PC-3 (cell line): ENCODE results near the gene AGBL1. TPM values are rescaled to one million over a fixed set of nuclear protein-coding genes. Genes with fewer than 3 reads are reported as not detected.

Experiments used
- ATAC-seq: fragments of 200-7000 bp; cut with Tn5 transposase; 2 replicates; pipeline ENCODE4 v1.9.1; 2020; ENCODE audit warnings: mild to moderate bottlenecking, moderate library complexity
- BruUV-seq: library from RNA; stranded (reverse); fragments of 400-500 nt; replicated peaks from 2 replicates; lab custom pipeline; 2021; lab: Mats Ljungman, UMichigan
- CTCF ChIA-PET: fragments of 300-600 bp; sonication (Branson Sonifier 250); formaldehyde crosslinking; loops from one replicate; lab custom pipeline; 2022; ENCODE audit warnings: antibody characterized with exemption; lab: Charles Lee
- POLR2A ChIA-PET: fragments of 300-600 bp; sonication (Branson Sonifier 250); formaldehyde crosslinking; loops from one replicate; lab custom pipeline; 2022; ENCODE audit warnings: antibody characterized with exemption; ENCODE audit not compliant: unreplicated experiment; lab: Charles Lee
- DNase-seq: peaks from one replicate; pipeline ENCODE4 v3.0.0-alpha.2; 2015
- H2AFZ ChIP-seq: fragments of 300-600 bp; sonication (generic); 2 replicates; pipeline ENCODE4 v1.6.0; 2016; ENCODE audit warnings: antibody characterized with exemption, low read length
- H3F3A ChIP-seq: fragments of 300-600 bp; sonication (generic); one replicate; pipeline ENCODE4 v1.6.0; 2017; ENCODE audit warnings: antibody characterized with exemption, low read length, control low read depth, mild to moderate bottlenecking; ENCODE audit not compliant: unreplicated experiment
- H3K27ac ChIP-seq: fragments of 300-600 bp; sonication (generic); 2 replicates; pipeline ENCODE4 v1.5.1; 2016; ENCODE audit warnings: mild to moderate bottlenecking, low read length
- H3K27me3 ChIP-seq: fragments of 300-600 bp; sonication (generic); 2 replicates; pipeline ENCODE4 v1.6.1; 2016; ENCODE audit warnings: low read length, mixed read lengths
- H3K36me3 ChIP-seq: fragments of 300-600 bp; sonication (generic); 2 replicates; pipeline ENCODE4 v1.6.1; 2016; ENCODE audit warnings: low read depth, mixed run types, low read length, mixed read lengths
- H3K4me1 ChIP-seq: fragments of 300-600 bp; sonication (generic); 2 replicates; pipeline ENCODE4 v1.5.1; 2016; ENCODE audit warnings: low read length; ENCODE audit not compliant: insufficient read depth
- H3K4me2 ChIP-seq: fragments of 300-600 bp; sonication (generic); 2 replicates; pipeline ENCODE4 v1.6.0; 2016; ENCODE audit warnings: low read length
- H3K4me3 ChIP-seq: fragments of 300-600 bp; sonication (generic); 2 replicates; pipeline ENCODE4 v1.5.1; 2016; ENCODE audit warnings: mild to moderate bottlenecking, low read length, mixed read lengths
- H3K79me2 ChIP-seq: fragments of 300-600 bp; sonication (generic); 2 replicates; pipeline ENCODE4 v1.6.1; 2017; ENCODE audit warnings: low read length, mixed read lengths
- H3K9ac ChIP-seq: fragments of 300-600 bp; sonication (generic); 2 replicates; pipeline ENCODE4 v1.6.0; 2016; ENCODE audit warnings: mild to moderate bottlenecking, low read length
- H3K9me2 ChIP-seq: fragments of 300-600 bp; sonication (generic); replicated peaks from 2 replicates; pipeline ENCODE4 v1.6.1; 2016; ENCODE audit warnings: mixed run types, low read length, mixed read lengths
- H3K9me3 ChIP-seq: fragments of 300-600 bp; sonication (generic); 2 replicates; pipeline ENCODE4 v1.6.1; 2016; ENCODE audit warnings: low read length, mixed read lengths
- H4K20me1 ChIP-seq: fragments of 300-600 bp; sonication (generic); 2 replicates; pipeline ENCODE4 v1.6.1; 2016; ENCODE audit warnings: low read length, mixed read lengths
- EZH2 ChIP-seq: fragments of 300-600 bp; sonication (generic); IDR thresholded peaks from one replicate; pipeline ENCODE4 v1.6.1; 2017; ENCODE audit warnings: antibody characterized with exemption, mild to moderate bottlenecking, low read length; ENCODE audit not compliant: unreplicated experiment
- EZH2phosphoT487 ChIP-seq: fragments of 300-600 bp; sonication (generic); IDR thresholded peaks from 2 replicates; pipeline ENCODE4 v1.6.1; 2018; ENCODE audit warnings: mild to moderate bottlenecking, antibody characterized with exemption, low read length, borderline replicate concordance
- intact Hi-C: fragments of 100-400 bp; cut with micrococcal nuclease; formaldehyde crosslinking; loops from 2 replicates; pipeline ENCODE4 v1.9.0; 2023
- total RNA-seq: library from RNA; depleted of rRNA; stranded (reverse); fragments of >200 nt; gene quantifications from 2 replicates; pipeline ENCODE4 v1.2.3, GENCODE V29; 2014
- TF ChIP-seq, protein P1 (sequence below): fragments of 300-600 bp; sonication (generic); conservative IDR thresholded peaks from 2 replicates; pipeline ENCODE4 v1.5.1; 2017; ENCODE audit warnings: antibody characterized with exemption, low read depth, mild to moderate bottlenecking, low read length

Gene AGBL1
- total RNA-seq, 1 experiment from 2014 or later = not detected

DNA sequence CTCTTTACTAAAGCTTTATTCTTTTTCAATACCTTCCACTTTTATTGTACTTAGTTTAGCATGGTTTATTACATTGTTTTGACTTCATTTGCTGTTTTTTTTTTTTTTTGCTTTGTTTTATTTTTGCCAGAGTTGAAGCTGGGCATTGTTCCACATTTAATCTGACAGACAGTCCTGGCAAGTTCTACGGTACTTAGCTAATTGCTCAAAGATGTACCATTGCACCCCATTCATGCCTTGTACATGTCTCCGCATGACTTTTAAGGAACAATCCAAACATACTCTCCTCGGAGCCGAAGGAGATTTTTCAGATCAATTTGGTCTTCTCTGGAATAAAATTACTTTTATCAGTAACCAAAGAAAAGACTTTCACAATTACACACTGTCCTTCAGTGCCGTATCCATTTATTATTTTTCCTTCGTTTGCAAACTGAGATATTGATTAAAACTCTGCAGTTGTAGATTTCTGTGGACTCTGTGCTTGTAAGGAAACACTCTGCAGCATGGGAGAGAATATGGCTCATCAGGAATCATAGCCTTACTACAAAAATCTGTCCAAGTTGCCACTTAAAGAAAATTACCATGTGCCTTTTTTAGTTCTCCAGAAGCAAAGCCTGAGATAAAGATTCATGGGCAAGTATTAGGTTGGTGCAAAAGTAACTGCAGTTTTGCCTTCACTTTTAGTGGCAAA lies 952.0 kb downstream of the AGBL1 start:
- ATAC-seq (no peak), DNase-seq (no peak)
- intact Hi-C loops = no loop called here
- Histone ChIP-seq H3K9ac (no peak overlapping the region), H3K36me3 (no peaks in the 10 kb centered on the region), H3K79me2 (no peaks in the 10 kb centered on the region), H3K9me3 (no peaks in the 10 kb centered on the region), H3F3A (no peaks in the 10 kb centered on the region), H4K20me1 (no peaks in the 10 kb centered on the region), H3K4me2 (peak overlapping the region; percentile 34; the same call in 1 of the 2 replicates), H3K9me2 (no peaks in the 10 kb centered on the region), H2AFZ (no peak overlapping the region), H3K27me3 (no peaks in the 10 kb centered on the region), H3K27ac (no peak overlapping the region), H3K4me1 (no peaks in the 10 kb centered on the region; the same call in 1 of the 2 replicates), H3K4me3 (no peak overlapping the region)
- CTCF ChIA-PET = no interaction called here
- POLR2A ChIA-PET = no interaction called here
- TF ChIP-seq EZH2phosphoT487 (no peak), EZH2 (no peak)
- TF ChIP-seq, protein P1, sequence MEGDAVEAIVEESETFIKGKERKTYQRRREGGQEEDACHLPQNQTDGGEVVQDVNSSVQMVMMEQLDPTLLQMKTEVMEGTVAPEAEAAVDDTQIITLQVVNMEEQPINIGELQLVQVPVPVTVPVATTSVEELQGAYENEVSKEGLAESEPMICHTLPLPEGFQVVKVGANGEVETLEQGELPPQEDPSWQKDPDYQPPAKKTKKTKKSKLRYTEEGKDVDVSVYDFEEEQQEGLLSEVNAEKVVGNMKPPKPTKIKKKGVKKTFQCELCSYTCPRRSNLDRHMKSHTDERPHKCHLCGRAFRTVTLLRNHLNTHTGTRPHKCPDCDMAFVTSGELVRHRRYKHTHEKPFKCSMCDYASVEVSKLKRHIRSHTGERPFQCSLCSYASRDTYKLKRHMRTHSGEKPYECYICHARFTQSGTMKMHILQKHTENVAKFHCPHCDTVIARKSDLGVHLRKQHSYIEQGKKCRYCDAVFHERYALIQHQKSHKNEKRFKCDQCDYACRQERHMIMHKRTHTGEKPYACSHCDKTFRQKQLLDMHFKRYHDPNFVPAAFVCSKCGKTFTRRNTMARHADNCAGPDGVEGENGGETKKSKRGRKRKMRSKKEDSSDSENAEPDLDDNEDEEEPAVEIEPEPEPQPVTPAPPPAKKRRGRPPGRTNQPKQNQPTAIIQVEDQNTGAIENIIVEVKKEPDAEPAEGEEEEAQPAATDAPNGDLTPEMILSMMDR = no peak
- no TSS peak for BruUV-seq

DNA sequence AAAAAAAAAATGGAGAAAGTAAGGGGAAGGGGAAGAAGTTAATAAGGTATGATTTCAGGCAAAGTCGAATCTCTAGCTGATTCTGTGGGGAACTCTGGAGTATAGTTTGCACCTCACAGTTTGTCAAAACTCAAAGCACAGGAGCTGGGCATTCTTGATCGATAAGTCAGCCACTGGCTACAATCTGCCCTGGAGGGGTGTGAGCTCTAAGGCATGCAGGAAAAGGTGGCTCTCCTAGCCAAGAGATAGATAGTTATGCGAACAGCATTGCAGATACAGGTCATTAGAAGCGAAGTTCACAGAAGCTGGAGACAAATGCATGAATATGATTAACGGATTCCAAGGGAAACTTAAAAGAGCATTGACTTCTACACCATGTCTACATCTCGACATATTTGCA lies 952.6 kb downstream of the AGBL1 start:
- H3F3A ChIP-seq = no peaks in the 10 kb centered on the region
- TF ChIP-seq EZH2phosphoT487 (no peak), EZH2 (no peak)
- TF ChIP-seq, protein P1 = no peak
- no peak for ATAC-seq
- no peaks in the 10 kb centered on the region for H3K27me3 ChIP-seq
- no peaks in the 10 kb centered on the region for H4K20me1 ChIP-seq
- POLR2A ChIA-PET = no interaction called here
- H2AFZ ChIP-seq = no peak overlapping the region
- H3K4me2 ChIP-seq = peak overlapping the region; percentile 34
- intact Hi-C loops = no loop called here
- CTCF ChIA-PET = no interaction called here
- no peaks in the 10 kb centered on the region for H3K79me2 ChIP-seq
- H3K9me2 ChIP-seq = no peaks in the 10 kb centered on the region
- H3K9ac ChIP-seq = no peak overlapping the region
- no peak overlapping the region for H3K27ac ChIP-seq
- H3K4me3 ChIP-seq = no peak overlapping the region
- H3K36me3 ChIP-seq = no peaks in the 10 kb centered on the region
- DNase-seq = peak; percentile 30
- BruUV-seq = no TSS peak
- no peaks in the 10 kb centered on the region for H3K9me3 ChIP-seq
- H3K4me1 ChIP-seq = no peaks in the 10 kb centered on the region; the same call in 1 of the 2 replicates

DNA sequence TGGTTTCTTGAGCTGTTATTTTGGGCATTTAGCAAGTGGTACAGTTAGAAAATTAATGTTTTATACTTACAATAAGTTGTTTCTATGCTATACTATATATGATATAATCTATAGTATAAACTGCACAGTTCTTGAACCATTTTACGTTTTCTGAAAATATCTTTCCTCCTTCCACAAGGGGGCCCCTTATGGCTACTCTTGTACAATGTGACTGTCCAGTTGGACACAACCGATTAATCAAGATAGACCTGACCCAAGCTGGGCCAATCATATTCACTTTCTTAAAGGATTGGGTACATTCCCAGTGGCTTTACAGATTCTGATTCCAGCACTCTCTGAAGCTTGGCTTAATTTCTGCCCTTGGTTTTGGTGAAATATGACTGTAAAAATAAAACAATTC lies 953.4 kb downstream of the AGBL1 start:
- H3K4me3 ChIP-seq = no peak overlapping the region
- TF ChIP-seq, protein P1 = peak; percentile 43; the same call in 1 of the 2 replicates
- no peak for TF ChIP-seq EZH2
- BruUV-seq = no TSS peak
- ATAC-seq = no peak
- H3K4me2 ChIP-seq = no peak overlapping the region
- ChIA-PET POLR2A (no interaction called here), CTCF (no interaction called here)
- no peaks in the 10 kb centered on the region for H4K20me1 ChIP-seq
- H3K27me3 ChIP-seq = no peaks in the 10 kb centered on the region
- no peaks in the 10 kb centered on the region for H3F3A ChIP-seq
- H3K27ac ChIP-seq = no peak overlapping the region
- peak; percentile 46 for DNase-seq
- H3K36me3 ChIP-seq = no peaks in the 10 kb centered on the region
- no peak overlapping the region for H2AFZ ChIP-seq
- H3K9ac ChIP-seq = no peak overlapping the region
- H3K4me1 ChIP-seq = no peaks in the 10 kb centered on the region; the same call in 1 of the 2 replicates
- intact Hi-C loops = no loop called here
- no peaks in the 10 kb centered on the region for H3K79me2 ChIP-seq
- no peaks in the 10 kb centered on the region for H3K9me3 ChIP-seq
- no peaks in the 10 kb centered on the region for H3K9me2 ChIP-seq
